Testis (tissue), 2 donors: ENCODE measurements around the gene ZFR.
"Not testable (repeated sequence)": the region's sequence is repeated elsewhere in the genome, so short reads cannot be mapped to it uniquely, and the experiment has no call there.

Source experiments
- CTCF ChIP-seq, 3 experiments: fragments of 450-650 bp in 2 of 3; fragments of 200-600 bp in 1 of 3; sonication (generic) in 1 of 3; IDR thresholded peaks; one replicate each; pipeline ENCODE4 v1.5.1; 2016 to 2019; ENCODE audit warnings: antibody characterized with exemption in 3 of 3, mild to moderate bottlenecking in 2 of 3, moderate library complexity in 1 of 3
- POLR2A ChIP-seq: fragments of 450-650 bp; IDR thresholded peaks from one replicate; pipeline ENCODE4 v1.6.1; 2017; ENCODE audit warnings: antibody characterized with exemption, mild to moderate bottlenecking, moderate library complexity

- not testable (repeated sequence) for TF ChIP-seq CTCF (IDR thresholded peaks at IDR 0.05); POLR2A
Observed at GRCh38 chr5:32430825-32431224, 13.7 kb downstream of the ZFR start.
